Heart left ventricle (tissue), 16 donors: Measurements from ENCODE around the gene ADCK1. TPM values are rescaled to one million over a fixed set of nuclear protein-coding genes. Genes with fewer than 3 reads are reported as not detected.

Experiments
- ATAC-seq, 4 donors: fragments of 200-7000 bp; cut with Tn5 transposase; one replicate each; pipeline ENCODE4 v1.9.1; 2020 to 2022; ENCODE audit warnings: moderate library complexity in 4 of 4, mild to moderate bottlenecking in 3 of 4, moderate number of reproducible peaks in 1 of 4
- DNase-seq, 5 donors: peaks; one replicate each; pipeline ENCODE4 v3.0.0-alpha.2; 2020
- H3K27ac ChIP-seq, 12 donors: fragments of 200-600 bp; sonication (generic) in 4 of 12; one replicate each; pipeline versions ENCODE4 v1.5.0 to v1.8.0; 2016 to 2022; ENCODE audit warnings: mild to moderate bottlenecking in 2 of 12
- H3K27me3 ChIP-seq, 9 donors: fragments of 200-600 bp; sonication (generic) in 2 of 9; one replicate each; pipeline versions ENCODE4 v1.5.1 to v1.8.0; 2016 to 2022; ENCODE audit warnings: mild to moderate bottlenecking in 3 of 9
- H3K36me3 ChIP-seq, 9 donors: fragments of 200-600 bp; sonication (generic) in 2 of 9; one replicate each; pipeline versions ENCODE4 v1.5.0 to v1.8.0; 2018 to 2022; ENCODE audit warnings: mild to moderate bottlenecking in 2 of 9
- H3K4me1 ChIP-seq, 12 donors: fragments of 200-600 bp; sonication (generic) in 4 of 12; one replicate each; pipeline versions ENCODE4 v1.5.0 to v1.8.0; 2016 to 2022; ENCODE audit warnings: mild to moderate bottlenecking in 3 of 12
- H3K4me3 ChIP-seq, 12 donors: fragments of 200-600 bp; sonication (generic) in 4 of 12; one replicate each; pipeline versions ENCODE4 v1.5.0 to v1.8.0; 2017 to 2022; ENCODE audit warnings: mild to moderate bottlenecking in 9 of 12, moderate library complexity in 4 of 12
- H3K9me3 ChIP-seq, 12 donors: fragments of 200-600 bp; sonication (generic) in 4 of 12; one replicate each; pipeline versions ENCODE4 v1.5.0 to v1.8.0; 2016 to 2022; ENCODE audit warnings: mild to moderate bottlenecking in 1 of 12
- CTCF ChIP-seq, 12 donors: fragments of 200-600 bp; sonication (generic) in 4 of 12; IDR thresholded peaks; one replicate each; pipeline versions ENCODE4 v1.5.0 to v1.8.0; 2018 to 2022; ENCODE audit warnings: antibody characterized with exemption in 12 of 12, mild to moderate bottlenecking in 5 of 12
- POLR2A ChIP-seq, 2 donors: fragments of 450-650 bp; IDR thresholded peaks; one replicate each; pipeline ENCODE4 v1.6.1; 2017; ENCODE audit warnings: antibody characterized with exemption in 2 of 2, mild to moderate bottlenecking in 2 of 2, moderate library complexity in 2 of 2
- WGBS, 4 donors: extraction: QIAGEN DNeasy Blood & Tissue Kit in 2 of 4; methylation state at CpG; one replicate each; pipeline versions ENCODE4 v1.1.5 to v1.1.7; 2013 to 2018; 5-methylcytosine and 5-hydroxymethylcytosine counted together
- intact Hi-C, 10 donors: fragments of 100-400 bp; cut with DNase I; formaldehyde crosslinking; loops; one replicate each; pipeline versions ENCODE4 v1.11.1 to v1.14.2; 2022
- polyA plus RNA-seq, 2 donors: library from polyadenylated mRNA; stranded (reverse); fragments of 200-250 nt; gene quantifications; one replicate each; pipeline ENCODE4 v1.2.3, GENCODE V29; 2013
- total RNA-seq, 9 donors: library from RNA; depleted of rRNA in 2 of 9; stranded (reverse); fragments of >200 nt in 2 of 9; fragmentation: NEBNext Ultra II Directional in 3 of 9; extraction: Animal tissue kit (Norgen Biotek cat#: 25700) in 3 of 9; gene quantifications; one replicate each; pipeline versions ENCODE4 v1.1.0 to v1.2.4, GENCODE V29; 2016 to 2023
- donor health status: ischemic (EF 13 %, LVEDD 7.1; RV severe dilation, severe dysfunction).
- donor health status: healthy with polysubstance abuse.
- donor health status: DM: no; HTN: yes; CAD: no.
- donor health status: DM: no; HTN: no; CAD: no.
- donor health status: ischemic (EF 25% LVEDD 6.9; RV normal size, moderate dysfunction).
- donor health status: ischemic (EF 25% LVEDD 5.7; RV mildly dilated, moderate dysfunction).
- donor health status: healthy.
- donor health status: DM: yes; HTN: yes; CAD: no.
- donor health status: ischemic (EF 35%, LVEDD 5.7; RV mildly dilated, moderate dysfunction).
- donor health status: nonischemic (EF 11% LVEDD 7.7; RV severe dilation, severe dysfunction).
- donor health status: DM: yes; HTN: yes; CAD: no.
- donor health status: PGD.
- donor health status: ischemic (EF 29% LVEDD 5.4; RV normal size, mild dysfunction).
- donor health status: nonischemic (EF 23%, LVEDD 6.1; RV moderate dilation, normal function).

ADCK1 gene
- total and polyA plus RNA-seq, 11 donors: 4.0 to 12.8 (median 7.9) TPM

GRCh38 chr14:77867476-77867875, 67.6 kb downstream of the ADCK1 start:
- Histone ChIP-seq H3K36me3 (no peaks in the 10 kb centered on the region), H3K9me3 (peaks cover 0 to 11% (median 0%) of the 10 kb centered on the region in 12 donors), H3K4me1 (peaks cover 0 to 7% (median 0%) of the 10 kb centered on the region in 12 donors), H3K4me3 (no peak overlapping the region), H3K27me3 (no peaks in the 10 kb centered on the region), H3K27ac (no peak overlapping the region)
- 78 to 88% (median 82%) methylated on average over 7 of the region's 7 CpGs for WGBS, 4 donors
- intact Hi-C loops: loop anchor here in 8 of 10 donors (10.0 kb wide), 7 partner anchors 97 to 727 kb away; no protein-coding TSS in a partner anchor
- DNase-seq (no peak), ATAC-seq (no peak)
- TF ChIP-seq POLR2A (IDR thresholded peaks at IDR 0.05) (no peak), CTCF (IDR thresholded peaks at IDR 0.05) (no peak)

DNA sequence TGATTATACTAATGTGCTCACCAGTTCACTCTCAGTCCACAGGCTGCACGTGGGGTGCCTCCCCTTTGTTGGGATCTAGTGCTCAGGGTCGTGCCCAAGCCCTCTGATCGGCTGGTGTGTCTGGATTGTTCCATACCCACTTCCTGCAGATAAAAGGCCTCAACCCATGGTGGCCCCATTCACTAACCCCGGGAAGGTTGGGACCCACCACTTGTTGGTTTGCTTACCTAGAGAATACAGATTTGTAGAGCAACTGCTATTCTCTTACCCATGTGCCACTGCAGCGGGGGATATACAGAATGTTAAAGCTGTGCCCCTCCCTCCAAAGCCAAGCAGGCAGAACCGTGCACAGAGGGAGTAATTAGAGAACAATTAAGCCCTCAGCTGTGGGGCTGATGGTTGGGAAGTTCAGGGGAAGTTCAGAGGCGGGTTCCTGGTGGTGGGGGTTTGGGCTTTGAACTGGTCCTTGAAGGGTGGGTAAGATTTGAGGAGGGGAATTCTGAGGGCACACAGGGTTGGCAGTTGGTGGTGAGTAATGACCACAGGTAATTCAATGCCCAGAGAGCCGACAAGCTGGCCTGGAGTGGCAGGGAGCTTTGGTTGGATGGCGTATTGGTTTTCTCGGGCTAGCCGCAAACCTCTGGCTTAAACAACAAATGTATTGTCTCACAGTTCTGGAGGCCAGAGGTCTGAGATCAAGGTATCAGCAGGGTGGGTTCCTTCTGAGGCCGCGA, 68.8 kb downstream of the ADCK1 start:
- peaks cover 0 to 11% (median 0%) of the 10 kb centered on the region in 12 donors for H3K9me3 ChIP-seq
- ATAC-seq (no peak), DNase-seq (no peak)
- TF ChIP-seq CTCF (IDR thresholded peaks at IDR 0.05) (no peak), POLR2A (IDR thresholded peaks at IDR 0.05) (no peak)
- H3K36me3 ChIP-seq: no peaks in the 10 kb centered on the region
- 87 to 90% (median 87%) methylated on average over 13 of the region's 13 CpGs for WGBS, 4 donors
- peaks cover 0 to 4% (median 0%) of the 10 kb centered on the region in 12 donors for H3K4me1 ChIP-seq
- intact Hi-C loops: loop anchor here in 8 of 10 donors (10.0 kb wide), 7 partner anchors 96 to 726 kb away; no protein-coding TSS in a partner anchor
- no peaks in the 10 kb centered on the region for H3K27me3 ChIP-seq
- H3K4me3 ChIP-seq: no peak overlapping the region
- H3K27ac ChIP-seq: no peak overlapping the region

DNA sequence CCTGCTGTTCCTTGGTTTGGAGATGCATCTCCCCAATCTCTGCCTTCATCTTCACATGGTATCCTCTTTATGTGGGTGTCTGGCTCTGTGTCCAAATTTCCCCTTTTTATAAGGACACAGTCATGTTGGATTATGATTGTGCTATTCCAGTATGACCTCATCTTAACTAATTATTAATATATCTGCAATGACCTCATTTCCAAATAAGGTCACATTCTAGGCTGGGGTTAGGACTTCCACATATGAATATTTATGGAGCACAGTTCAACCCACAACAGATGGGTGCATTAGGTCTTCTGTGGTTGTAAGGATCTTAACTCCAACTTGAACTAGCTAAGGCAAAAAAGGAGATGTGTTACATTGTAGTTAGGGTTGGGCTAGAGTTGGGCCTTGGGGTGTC, 69.4 kb downstream of the ADCK1 start:
- H3K4me3 ChIP-seq: no peak overlapping the region

More for the DNA sequence above, 69.4 kb downstream of the ADCK1 start:
- intact Hi-C loops: loop anchor here in 8 of 10 donors (10.0 kb wide), 7 partner anchors 95 to 725 kb away; no protein-coding TSS in a partner anchor
- TF ChIP-seq POLR2A (IDR thresholded peaks at IDR 0.05): no peak
- TF ChIP-seq CTCF (IDR thresholded peaks at IDR 0.05): no peak
- Histone ChIP-seq H3K9me3 (peaks cover 0 to 11% (median 0%) of the 10 kb centered on the region in 12 donors), H3K4me1 (peaks cover 0 to 4% (median 0%) of the 10 kb centered on the region in 12 donors), H3K27me3 (no peaks in the 10 kb centered on the region), H3K36me3 (no peaks in the 10 kb centered on the region), H3K27ac (no peak overlapping the region)
- ATAC-seq (no peak), DNase-seq (no peak)
